Measurements from ENCODE around the gene DUT. TPM values are rescaled to one million over a fixed set of nuclear protein-coding genes. Genes with fewer than 3 reads are reported as not detected.

Gene DUT
- total and polyA plus RNA-seq, 12 donors: 43.9 to 141 (median 92.5) TPM

- no peak for TF ChIP-seq POLR2A (IDR thresholded peaks at IDR 0.05)
- TF ChIP-seq CTCF (IDR thresholded peaks at IDR 0.05): no peak
- Histone ChIP-seq H3K27ac (no peak overlapping the region), H3K36me3 (replicated peaks in 1 of 2) (no peaks in the 10 kb centered on the region), H3K4me1 (replicated peaks in 1 of 2) (no peaks in the 10 kb centered on the region), H3K9me3 (replicated peaks in 1 of 3) (no peaks in the 10 kb centered on the region), H3K4me3 (no peak overlapping the region), H3K27me3 (no peaks in the 10 kb centered on the region)
- WGBS, 4 donors: 89 to 95% (median 94%) methylated on average over 2 of the region's 2 CpGs
- no peak for DNase-seq
- intact Hi-C loops (cut with DNase I): no loop called here
Measured at GRCh38 chr15:48375767-48376166, 44.5 kb downstream of the DUT start.

- WGBS, 4 donors: 78 to 91% (median 84%) methylated on average over 4 of the region's 4 CpGs
Measured at GRCh38 chr15:48380198-48380597, 49.0 kb downstream of the DUT start.

GRCh38 chr15:48381861-48382260, 50.6 kb downstream of the DUT start:
- 64 to 69% (median 66%) methylated on average over 4 of the region's 4 CpGs for WGBS, 4 donors
- Histone ChIP-seq H3K27me3 (no peaks in the 10 kb centered on the region), H3K36me3 (replicated peaks in 1 of 2) (no peaks in the 10 kb centered on the region), H3K27ac (no peak overlapping the region), H3K4me1 (replicated peaks in 1 of 2) (no peaks in the 10 kb centered on the region), H3K4me3 (no peak overlapping the region), H3K9me3 (replicated peaks in 1 of 3) (no peaks in the 10 kb centered on the region)
- TF ChIP-seq CTCF (IDR thresholded peaks at IDR 0.05) (no peak), POLR2A (IDR thresholded peaks at IDR 0.05) (no peak)
- DNase-seq: no peak
- intact Hi-C loops (cut with DNase I): no loop called here

More at GRCh38 chr15:48380198-48380597, 49.0 kb downstream of the DUT start:
- Histone ChIP-seq H3K4me3 (no peak overlapping the region), H3K4me1 (replicated peaks in 1 of 2) (no peaks in the 10 kb centered on the region), H3K27me3 (no peaks in the 10 kb centered on the region), H3K36me3 (replicated peaks in 1 of 2) (no peaks in the 10 kb centered on the region), H3K27ac (no peak overlapping the region), H3K9me3 (replicated peaks in 1 of 3) (no peaks in the 10 kb centered on the region)
- no peak for TF ChIP-seq CTCF (IDR thresholded peaks at IDR 0.05)
- no peak for TF ChIP-seq POLR2A (IDR thresholded peaks at IDR 0.05)
- no peak for DNase-seq
- intact Hi-C loops (cut with DNase I): no loop called here

- no peak for DNase-seq
- Histone ChIP-seq H3K36me3 (replicated peaks in 1 of 2) (no peaks in the 10 kb centered on the region), H3K27ac (no peak overlapping the region), H3K4me3 (no peak overlapping the region), H3K27me3 (no peaks in the 10 kb centered on the region), H3K9me3 (replicated peaks in 1 of 3) (no peaks in the 10 kb centered on the region), H3K4me1 (replicated peaks in 1 of 2) (no peaks in the 10 kb centered on the region)
- WGBS, 4 donors: 92 to 96% (median 94%) methylated on average over 2 of the region's 2 CpGs
- intact Hi-C loops (cut with DNase I): no loop called here
- no peak for TF ChIP-seq POLR2A (IDR thresholded peaks at IDR 0.05)
- TF ChIP-seq CTCF (IDR thresholded peaks at IDR 0.05): no peak
Measured at GRCh38 chr15:48383031-48383430, 51.8 kb downstream of the DUT start.

Data from adrenal gland (tissue), 12 donors.